HG03039 (cell line): ENCODE data around the gene USP25.

Experiments used
- ATAC-seq: cut with Tn5 transposase; IDR thresholded peaks from one replicate; pipeline ENCODE4 v1.9.1; 2021; ENCODE audit warnings: mild to moderate bottlenecking, moderate library complexity; ENCODE audit not compliant: unreplicated experiment

USP25 gene, protein sequence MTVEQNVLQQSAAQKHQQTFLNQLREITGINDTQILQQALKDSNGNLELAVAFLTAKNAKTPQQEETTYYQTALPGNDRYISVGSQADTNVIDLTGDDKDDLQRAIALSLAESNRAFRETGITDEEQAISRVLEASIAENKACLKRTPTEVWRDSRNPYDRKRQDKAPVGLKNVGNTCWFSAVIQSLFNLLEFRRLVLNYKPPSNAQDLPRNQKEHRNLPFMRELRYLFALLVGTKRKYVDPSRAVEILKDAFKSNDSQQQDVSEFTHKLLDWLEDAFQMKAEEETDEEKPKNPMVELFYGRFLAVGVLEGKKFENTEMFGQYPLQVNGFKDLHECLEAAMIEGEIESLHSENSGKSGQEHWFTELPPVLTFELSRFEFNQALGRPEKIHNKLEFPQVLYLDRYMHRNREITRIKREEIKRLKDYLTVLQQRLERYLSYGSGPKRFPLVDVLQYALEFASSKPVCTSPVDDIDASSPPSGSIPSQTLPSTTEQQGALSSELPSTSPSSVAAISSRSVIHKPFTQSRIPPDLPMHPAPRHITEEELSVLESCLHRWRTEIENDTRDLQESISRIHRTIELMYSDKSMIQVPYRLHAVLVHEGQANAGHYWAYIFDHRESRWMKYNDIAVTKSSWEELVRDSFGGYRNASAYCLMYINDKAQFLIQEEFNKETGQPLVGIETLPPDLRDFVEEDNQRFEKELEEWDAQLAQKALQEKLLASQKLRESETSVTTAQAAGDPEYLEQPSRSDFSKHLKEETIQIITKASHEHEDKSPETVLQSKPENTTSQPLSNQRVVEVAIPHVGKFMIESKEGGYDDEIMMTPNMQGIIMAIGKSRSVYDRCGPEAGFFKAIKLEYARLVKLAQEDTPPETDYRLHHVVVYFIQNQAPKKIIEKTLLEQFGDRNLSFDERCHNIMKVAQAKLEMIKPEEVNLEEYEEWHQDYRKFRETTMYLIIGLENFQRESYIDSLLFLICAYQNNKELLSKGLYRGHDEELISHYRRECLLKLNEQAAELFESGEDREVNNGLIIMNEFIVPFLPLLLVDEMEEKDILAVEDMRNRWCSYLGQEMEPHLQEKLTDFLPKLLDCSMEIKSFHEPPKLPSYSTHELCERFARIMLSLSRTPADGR

DNA sequence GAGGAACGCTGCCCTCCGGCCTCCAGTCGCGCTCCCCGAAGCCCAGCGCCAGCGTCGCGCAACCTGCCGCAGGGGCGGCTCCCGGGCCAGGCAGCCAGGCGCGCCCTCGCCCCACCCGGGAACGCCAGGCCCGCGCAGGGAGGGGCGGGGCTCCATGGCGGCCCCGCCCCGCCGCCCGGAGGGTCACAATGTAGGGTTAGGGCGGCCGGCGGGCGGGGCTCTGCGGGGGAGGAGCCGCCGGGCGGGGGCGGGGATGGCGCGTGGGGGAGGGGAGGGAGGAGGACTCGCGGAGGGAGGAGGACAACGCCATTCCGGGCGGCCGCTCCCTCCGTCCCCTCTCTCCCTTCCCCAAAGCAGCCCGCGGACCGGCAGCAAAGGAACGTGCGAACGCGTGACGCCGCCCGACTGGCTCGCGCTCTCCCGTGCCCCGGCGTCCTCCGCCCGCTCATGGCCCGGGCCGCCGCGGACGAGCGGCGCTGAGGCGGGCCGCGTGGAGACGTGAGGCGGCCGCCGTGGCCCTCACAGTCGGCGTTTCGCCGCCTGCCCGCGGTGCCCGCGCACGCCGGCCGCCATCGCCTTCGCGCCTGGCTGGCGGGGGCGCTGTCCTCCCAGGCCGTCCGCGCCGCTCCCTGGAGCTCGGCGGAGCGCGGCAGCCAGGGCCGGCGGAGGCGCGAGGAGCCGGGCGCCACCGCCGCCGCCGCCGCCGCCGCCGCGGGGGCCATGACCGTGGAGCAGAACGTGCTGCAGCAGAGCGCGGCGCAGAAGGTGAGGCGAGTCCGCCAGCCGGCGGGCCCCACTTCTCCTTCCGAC, at the start of gene USP25:
TSS of gene USP25 (plus strand) at position 309 of the 810 bp plus-strand sequence. CDS start at position 721, 412 bp downstream.
- peak; percentile 81 for ATAC-seq

DNA sequence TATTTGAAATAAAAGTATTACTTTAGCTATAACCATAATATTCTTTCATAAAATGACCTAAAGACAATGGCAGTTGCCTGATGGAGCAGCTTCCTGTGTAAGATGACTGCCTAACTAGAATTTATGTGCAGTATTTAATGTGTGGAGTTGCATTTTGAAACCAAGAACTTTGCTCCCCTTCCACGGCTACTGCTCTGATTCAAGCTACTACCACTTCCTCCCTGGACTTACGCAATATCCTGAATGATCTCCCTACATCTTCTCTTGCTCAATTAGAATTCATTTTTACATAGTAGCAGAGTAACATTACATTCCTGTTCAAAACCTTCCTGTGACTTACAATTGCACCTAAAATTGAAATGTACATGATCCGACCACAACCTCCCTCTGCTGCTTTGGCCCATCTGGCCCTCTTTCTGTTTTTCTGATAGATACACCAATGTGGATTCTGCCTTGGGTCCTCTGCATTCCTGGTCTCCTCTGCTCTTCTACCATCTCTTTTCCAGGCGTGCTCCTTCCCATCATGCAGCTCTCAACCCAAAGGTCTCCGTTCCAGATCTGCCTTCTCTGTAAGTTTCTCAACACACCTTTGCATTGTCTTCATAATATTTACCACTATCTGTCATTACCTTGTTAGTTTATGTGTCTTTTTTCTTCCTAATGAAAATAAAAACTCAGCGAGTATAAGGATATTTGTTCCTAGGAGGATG, 47.4 kb upstream of the USP25 start:
- ATAC-seq, result no peak

DNA sequence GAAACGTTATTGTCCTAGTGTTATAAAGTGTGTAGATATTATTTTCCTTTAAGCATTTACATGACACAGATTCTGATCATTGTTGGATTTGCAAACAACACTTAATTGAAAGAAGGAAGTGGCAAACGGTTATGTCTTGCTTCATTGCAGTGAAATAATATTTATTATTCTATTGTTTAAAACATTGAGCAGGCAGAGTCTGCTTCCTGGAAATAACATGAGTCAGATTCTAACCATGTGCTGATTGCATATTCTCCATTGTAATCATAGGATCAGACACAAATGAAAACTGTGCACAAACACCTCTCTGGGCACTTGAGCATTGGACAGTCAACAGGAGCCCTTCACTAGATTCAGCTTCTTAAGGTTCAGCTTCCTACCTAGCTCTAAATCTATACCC, 46.8 kb upstream of the USP25 start:
- no peak for ATAC-seq

DNA sequence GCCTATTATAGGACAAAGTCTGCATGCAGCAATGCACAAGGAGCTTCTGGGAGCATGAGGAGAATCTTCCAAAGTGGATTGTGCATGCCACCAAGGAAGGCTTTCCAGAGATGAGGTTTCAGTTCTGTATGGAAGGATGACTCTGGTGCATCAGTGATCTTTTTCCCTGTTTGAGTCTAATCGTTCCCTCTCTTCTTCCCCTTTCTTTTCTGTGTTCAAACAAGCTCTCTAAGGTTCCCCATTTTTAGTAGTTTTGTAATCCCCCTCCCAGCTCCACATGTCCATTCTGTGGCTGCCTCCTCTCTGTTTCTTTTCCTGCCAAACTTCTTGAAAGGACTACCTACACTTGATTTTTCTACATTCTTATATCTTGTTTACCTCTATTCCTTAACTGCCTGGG, 43.3 kb upstream of the USP25 start:
- ATAC-seq, result no peak

DNA sequence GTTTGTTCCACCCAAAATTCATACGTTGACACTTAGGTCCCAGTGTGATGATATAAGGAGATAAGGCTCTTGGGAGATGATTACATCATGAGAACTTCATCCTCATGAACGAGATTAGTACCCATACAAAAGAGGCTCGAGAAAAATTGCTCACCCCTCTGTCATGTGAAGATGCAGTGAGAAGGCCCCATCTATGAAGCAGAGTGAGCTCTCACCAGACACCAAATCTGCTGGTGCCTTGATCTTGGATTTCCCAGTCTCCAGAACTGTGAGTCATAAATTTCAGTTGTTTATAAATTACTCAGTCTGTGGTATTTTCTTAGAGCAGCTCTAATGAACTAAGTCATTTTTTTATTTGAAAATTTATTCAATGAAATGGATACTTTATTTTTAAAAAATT, 42.6 kb upstream of the USP25 start:
- no peak for ATAC-seq

DNA sequence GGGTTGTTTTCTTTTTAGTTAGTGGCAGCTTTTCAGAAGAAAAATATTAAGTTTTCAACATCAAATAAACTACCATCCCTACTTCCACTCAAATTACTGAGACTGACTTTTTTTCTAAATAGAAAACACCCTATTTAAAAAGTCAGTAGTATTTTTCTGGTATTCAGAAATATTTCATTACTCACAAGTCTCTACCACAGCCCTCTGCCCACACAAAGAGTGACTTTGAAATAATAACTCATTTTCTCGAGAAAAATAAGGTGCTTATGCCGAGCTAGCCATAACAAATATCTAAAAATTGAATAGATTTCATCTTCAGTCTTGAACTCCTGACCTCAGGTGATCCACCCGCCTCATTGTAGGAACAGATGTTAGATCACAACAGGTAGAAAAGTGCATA, 41.8 kb upstream of the USP25 start:
- ATAC-seq, result no peak

DNA sequence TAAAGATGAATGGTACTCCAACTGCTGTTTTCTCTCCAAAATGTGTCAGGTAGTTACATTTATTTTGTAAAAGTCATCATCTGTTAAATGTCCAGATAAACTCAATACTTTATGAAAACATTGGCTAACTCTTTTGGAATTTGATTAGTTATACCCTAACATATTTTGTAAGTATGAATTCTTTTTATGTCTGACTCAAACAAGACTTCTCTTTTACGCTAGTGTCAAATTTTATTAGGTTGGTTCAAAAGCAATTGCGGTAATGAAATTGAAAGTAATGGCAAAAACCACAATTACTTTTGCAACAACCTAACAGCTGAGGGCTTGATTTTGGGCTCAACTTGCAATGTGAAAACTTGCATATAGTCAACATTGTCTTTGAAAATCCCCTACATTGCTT, 41.0 kb upstream of the USP25 start:
- ATAC-seq, result no peak

DNA sequence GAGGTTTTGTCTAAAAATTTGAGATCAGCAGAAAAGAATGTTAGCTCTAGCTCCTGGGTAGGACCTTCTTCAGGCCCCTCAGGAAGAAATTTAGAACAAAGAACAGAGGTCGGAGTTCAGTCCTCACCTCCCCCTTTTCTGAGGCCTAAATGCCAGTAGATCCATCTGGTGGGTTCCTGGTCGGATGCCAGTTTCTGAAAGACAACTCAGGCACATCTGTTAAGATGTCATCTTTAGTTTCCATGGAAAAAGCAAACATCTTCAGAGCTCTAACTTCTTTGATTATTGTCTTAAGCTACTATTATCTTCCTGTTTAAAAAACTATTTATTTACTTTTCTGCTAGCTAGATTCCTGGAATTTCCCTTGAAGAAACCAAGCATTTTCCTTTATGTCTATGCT, 37.1 kb upstream of the USP25 start:
- no peak for ATAC-seq

DNA sequence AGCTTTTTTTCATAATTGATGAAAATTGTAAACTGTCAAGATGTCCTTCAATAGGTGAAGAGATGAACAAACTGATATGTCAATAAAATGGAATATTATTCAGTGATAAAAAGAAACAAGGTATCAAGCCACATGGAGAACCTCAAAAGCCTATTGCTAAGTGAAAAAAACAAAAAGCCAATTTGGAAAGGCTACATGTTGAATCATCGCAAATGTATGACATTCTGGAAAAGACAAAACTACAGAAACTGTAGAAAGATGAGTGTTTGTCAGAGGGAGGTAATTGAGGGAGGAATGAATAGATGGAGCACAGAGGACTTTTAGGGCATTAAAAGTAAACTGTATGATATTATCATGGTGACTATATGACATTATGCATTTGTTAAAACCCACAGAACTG, 34.5 kb upstream of the USP25 start:
- no peak for ATAC-seq

DNA sequence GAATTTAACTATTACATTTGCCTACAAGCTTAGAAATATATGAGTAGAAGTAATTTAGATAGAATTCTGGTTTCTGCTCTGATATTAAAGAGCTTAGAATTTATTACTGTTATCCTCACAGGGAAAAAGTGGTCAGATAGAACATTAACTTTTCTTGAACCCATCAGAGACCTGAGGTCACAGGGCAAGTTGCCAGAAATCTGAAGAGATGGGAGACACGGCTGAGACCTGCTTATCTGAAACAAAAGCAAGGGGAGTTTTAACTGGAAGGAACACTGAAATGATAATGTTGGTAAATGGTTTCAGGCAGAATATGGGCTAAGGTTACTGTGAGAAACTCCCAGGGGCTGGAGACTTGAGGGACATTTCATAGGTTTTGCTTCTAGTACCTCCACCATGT, 28.0 kb upstream of the USP25 start:
- no peak for ATAC-seq

DNA sequence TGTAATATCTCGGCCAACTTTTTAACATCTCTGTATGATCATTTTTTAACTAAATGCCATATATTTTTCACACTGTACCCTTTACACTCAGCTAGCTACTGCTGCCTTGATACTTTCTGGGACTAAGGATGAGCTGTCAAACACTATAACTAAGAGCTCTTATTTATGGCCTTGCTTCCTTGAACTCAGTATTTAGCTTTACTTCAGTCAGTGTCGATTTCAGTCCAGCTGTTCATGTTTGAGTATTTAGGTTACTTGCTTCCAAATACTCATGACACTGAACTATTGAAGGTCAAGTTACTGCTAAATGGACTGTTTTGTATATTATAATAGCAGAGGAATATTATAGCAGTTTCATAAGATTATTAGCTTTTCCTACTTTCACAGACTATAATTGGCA, 25.9 kb upstream of the USP25 start:
- ATAC-seq, result no peak

DNA sequence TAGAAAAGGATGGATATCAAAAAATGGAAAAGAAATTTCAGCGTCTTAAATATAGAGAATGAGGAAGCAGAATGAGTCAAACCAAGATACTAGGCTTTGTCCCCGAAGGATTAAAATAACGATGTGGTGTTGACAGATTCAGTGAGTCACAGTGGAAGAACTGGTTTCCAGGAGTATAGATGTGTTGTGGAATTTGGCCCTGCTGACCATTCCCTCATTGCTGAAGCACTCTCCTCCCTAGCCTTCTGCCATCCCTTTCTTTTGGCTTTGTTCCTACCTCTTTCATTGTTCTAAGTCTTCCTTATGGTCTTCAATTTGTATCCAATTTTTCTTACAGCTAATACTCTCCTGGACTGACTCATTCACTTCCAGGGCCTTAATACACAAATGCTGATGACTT, 23.1 kb upstream of the USP25 start:
- no peak for ATAC-seq

DNA sequence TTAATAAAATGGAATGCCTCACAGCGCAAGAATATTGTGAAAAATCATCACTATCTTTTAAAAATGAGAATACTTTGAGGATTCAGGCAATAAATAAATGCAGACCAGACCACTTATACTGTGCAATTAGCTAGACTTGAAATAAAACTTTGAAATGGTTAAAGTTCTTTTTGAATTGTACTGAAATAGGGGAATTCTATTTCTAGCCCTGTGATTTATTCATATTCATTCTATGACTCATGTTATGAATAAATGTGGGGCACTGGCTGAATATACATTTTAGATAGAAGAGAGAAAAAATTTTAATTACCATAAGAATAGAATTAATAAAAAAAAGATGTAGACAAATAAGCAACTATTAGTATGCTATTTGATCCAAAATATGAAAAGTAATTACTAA, 16.4 kb upstream of the USP25 start:
- ATAC-seq, result no peak

DNA sequence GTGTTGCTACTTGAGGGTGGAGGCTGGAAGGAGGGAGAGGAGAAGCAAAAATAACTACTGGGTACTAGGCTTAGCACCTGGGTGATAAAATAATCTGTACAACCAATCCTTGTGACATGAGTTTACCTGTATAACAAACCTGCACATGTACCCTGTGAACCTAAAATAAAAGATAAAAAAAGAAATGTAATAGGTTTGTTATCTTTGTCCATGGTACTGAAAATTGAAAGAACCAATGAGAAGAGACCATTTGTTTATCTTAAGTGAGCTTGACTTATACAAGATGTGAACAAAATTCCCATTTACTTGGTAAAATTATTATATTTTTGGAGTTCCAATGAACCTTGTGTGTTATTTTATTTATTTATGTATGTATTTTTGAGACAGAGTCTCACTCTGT, 11.1 kb upstream of the USP25 start:
- no peak for ATAC-seq

DNA sequence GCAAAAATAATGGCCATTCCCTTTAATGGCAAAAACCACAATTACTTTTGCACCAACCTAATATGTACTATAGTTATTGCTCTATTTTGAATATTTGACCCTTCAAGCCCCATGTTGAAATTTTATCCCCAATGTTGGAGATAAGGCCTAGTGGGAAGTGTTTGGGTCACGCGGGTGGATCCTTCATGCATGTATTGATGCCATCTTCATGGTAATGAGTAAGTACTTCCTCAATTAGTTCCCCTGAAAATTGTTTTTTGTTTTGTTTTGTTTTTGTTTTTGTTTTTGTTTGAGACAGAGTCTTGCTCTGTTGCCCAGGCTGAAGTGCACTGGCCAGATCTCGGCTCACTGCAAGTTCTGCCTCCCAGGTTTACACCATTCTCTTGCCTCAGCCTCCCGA, 9.8 kb upstream of the USP25 start:
- ATAC-seq, result no peak

DNA sequence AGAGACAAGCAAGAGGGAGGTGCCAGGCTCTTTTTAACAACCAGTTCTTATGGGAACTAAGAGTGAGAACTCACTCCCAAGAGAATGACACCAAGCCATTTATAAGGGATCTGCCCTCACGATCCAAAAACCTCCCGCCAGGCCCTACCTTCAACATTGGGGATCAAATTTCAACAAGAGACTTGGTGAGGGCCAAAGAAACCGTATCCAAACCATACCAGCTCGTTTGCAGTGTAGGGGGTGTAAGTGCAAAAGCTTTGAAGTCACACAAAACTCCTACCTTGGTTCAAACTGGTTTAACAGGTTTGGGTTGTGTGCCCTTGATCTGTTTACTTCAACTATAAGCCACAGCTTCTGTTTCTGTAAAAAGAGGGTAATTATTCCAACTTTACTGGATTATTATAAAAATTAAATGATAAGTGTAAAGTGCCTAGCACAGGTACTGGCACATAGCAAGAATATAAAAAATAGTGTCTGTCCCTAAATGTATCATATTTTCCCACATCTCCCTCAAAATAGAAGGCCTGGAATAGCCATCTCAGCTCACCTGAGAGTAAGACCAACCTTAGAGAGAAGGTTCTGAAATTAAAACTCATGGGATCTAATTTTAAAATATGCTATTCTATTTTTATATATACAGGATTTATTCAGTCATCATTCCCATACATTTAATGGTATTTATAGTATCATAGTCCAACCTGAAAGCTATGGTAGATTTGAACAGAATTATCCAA, 7.0 kb upstream of the USP25 start:
- no peak for ATAC-seq

DNA sequence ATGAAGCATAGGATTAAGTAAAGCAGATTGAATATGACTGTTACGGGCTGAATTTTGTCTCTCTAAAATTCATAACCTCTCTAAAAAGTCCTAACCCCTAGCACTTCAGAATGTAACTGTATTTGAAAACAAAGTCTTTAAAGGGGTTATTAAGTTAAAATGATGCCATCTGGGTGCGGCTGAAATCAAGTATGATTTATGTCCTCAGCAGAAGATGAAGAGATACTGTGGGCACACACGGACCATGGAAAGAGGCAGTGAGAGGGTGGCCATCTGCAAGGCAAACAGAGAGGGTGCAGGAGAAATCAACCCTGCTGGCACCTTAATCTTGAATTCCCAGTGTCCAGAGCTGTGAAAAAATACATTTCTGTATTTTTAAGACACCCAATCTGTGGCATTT, 3.8 kb upstream of the USP25 start:
- no peak for ATAC-seq

DNA sequence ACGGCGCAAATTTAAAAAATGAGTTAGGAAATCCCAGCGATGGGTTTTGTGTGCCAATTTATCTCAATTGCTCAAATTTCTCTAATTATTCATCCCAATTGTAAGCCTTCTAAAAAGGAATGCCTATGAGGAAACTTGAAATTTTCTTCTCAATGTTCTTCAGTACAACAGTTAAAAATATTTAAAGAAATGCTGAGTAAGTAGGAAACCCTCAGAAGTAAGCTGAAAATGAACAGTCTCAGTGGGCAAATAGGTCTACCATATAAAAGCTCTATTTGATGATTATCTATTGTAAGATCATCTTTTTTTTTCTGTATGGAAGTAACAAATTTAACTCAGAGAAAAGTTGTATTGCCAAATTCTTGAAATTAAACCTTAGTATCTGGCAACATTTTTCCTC, 1.7 kb upstream of the USP25 start:
- ATAC-seq, result no peak

DNA sequence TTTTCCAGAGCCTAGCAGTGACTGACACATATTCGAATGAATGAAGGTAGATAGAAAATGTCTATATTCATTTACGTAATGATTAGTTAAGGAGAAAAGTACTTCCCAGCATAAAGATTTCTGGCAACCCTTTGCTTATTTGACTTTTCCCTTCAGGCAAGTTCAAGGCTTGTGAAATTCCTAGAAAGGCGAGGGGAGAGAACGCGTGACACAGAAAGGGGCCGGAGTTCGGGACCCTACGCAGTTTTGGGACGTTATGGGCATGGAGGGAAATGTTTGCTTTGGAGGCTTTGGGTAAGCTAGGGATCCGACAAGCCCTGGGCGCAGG, 472 bp upstream of the USP25 start:
- no peak for ATAC-seq
